Gastroesophageal sphincter (tissue), 4 donors: ENCODE results near the gene TRIM43. TPM values are rescaled to one million over a fixed set of nuclear protein-coding genes. Genes with fewer than 3 reads are reported as not detected.
"Not testable (repeated sequence)": the region's sequence is repeated elsewhere in the genome, so short reads cannot be mapped to it uniquely, and the experiment has no call there.

Experiments
- ATAC-seq: fragments of 150-250 bp; one replicate; pipeline ENCODE4 v1.9.1; 2016; ENCODE audit warnings: mild to moderate bottlenecking, moderate library complexity
- H3K27ac ChIP-seq, 4 donors: fragments of 200-600 bp; sonication (generic) in 3 of 4; 1 replicate in 3 of 4; 2 replicates in 1 of 4; pipeline ENCODE4 v1.5.1; 2016 to 2019
- H3K27me3 ChIP-seq: fragments of 200-600 bp; sonication (generic); one replicate; pipeline ENCODE4 v1.5.1; 2019
- H3K36me3 ChIP-seq, 2 donors: fragments of 200-600 bp; sonication (generic); one replicate each; pipeline ENCODE4 v1.5.1; 2019; ENCODE audit warnings: control low read depth in 1 of 2
- H3K4me1 ChIP-seq, 3 donors: fragments of 200-600 bp; sonication (generic); 1 replicate in 2 of 3; 2 replicates in 1 of 3; pipeline ENCODE4 v1.5.1; 2016 to 2019; ENCODE audit warnings: control low read depth in 2 of 3
- H3K4me3 ChIP-seq, 2 donors: fragments of 200-600 bp; sonication (generic); one replicate each; pipeline ENCODE4 v1.5.1; 2019; ENCODE audit warnings: mild to moderate bottlenecking in 1 of 2, moderate library complexity in 1 of 2
- H3K9me3 ChIP-seq, 3 donors: fragments of 200-600 bp; sonication (generic); one replicate each; pipeline ENCODE4 v1.5.1; 2017 to 2019; ENCODE audit warnings: control low read depth in 2 of 3
- WGBS, 2 donors: methylation state at CpG; one replicate each; pipeline ENCODE4 v1.1.5; 2018; ENCODE audit warnings: low coverage in 1 of 2; 5-methylcytosine and 5-hydroxymethylcytosine counted together
- small RNA-seq, 4 donors: library from RNA; depleted of rRNA; stranded (forward); fragments of <200 nt; gene quantifications; one replicate each; pipeline ENCODE3, GENCODE V24; 2016
- total RNA-seq, 4 donors: library from RNA; depleted of rRNA; stranded (reverse); fragments of >200 nt; gene quantifications; one replicate each; pipeline ENCODE4 v1.1.0, GENCODE V29; 2016

TRIM43 gene
- total RNA-seq, 4 donors from 2014 or later = not detected

GRCh38 chr2:95648894-95649544, 57.2 kb downstream of the TRIM43 start:
- WGBS, 2 donors = 20% methylated on average over 2 of the region's 29 CpGs; no CpG with 5 or more reads in 1 of the 2 donors
- H3K4me1 ChIP-seq, H3K9me3 ChIP-seq, H3K36me3 ChIP-seq, H3K27me3 ChIP-seq, H3K4me3 ChIP-seq, H3K27ac ChIP-seq: not testable (repeated sequence)
- ATAC-seq = peak; percentile 16

Small RNAs within 50 kb of the gene (small RNA-seq; reads per million reads assigned to genes)
- gene AC009237.4 (0 reads per million in 4 donors), gene AC009237.7 (0 reads per million in 4 donors)

Other genes with a start within 250 kb of the TRIM43 start
- gene FAHD2A, start 189.3 kb upstream of the TRIM43 start, total RNA-seq = 10 to 100 TPM in 3 of 4 donors, 1 to 10 TPM in 1; 6.5 to 29.8 (median 19.5) TPM
- gene TRIM43B, start 107.2 kb upstream of the TRIM43 start, total RNA-seq = not detected